Measurements from ENCODE around the gene TMEM132C. TPM values are rescaled to one million over a fixed set of nuclear protein-coding genes. Genes with fewer than 3 reads are reported as not detected.

TMEM132C gene
- total RNA-seq, 1 experiment from 2014 or later = not detected

- no peaks in the 10 kb centered on the region for H3F3A ChIP-seq (ENCODE audit: low read length, unreplicated experiment)
- no peak overlapping the region for H3K4me2 ChIP-seq (ENCODE audit: low read length)
- BruUV-seq (replicated peaks) = no TSS peak
- no peaks in the 10 kb centered on the region for H3K79me2 ChIP-seq (ENCODE audit: low read length)
- no peaks in the 10 kb centered on the region for H4K20me1 ChIP-seq (ENCODE audit: low read length)
- H3K9me3 ChIP-seq (ENCODE audit: low read length) = no peaks in the 10 kb centered on the region; the same call in 1 of the 2 replicates
- H3K9me2 ChIP-seq (replicated peaks; ENCODE audit: low read length) = no peaks in the 10 kb centered on the region
- TF ChIP-seq CTCF (conservative IDR thresholded peaks at IDR 0.05; ENCODE audit: low read depth, low read length) (no peak), EZH2 (IDR thresholded peaks at IDR 0.05; ENCODE audit: low read length, unreplicated experiment) (no peak)
- peaks cover 25% of the 10 kb centered on the region; the same call in 1 of the 2 replicates for H3K27me3 ChIP-seq (ENCODE audit: low read length)
- intact Hi-C loops (cut with micrococcal nuclease) = no loop called here
- H3K36me3 ChIP-seq (ENCODE audit: low read depth, low read length) = no peaks in the 10 kb centered on the region
- ATAC-seq (no peak), DNase-seq (no peak)
- ChIA-PET CTCF (no interaction called here), POLR2A (ENCODE audit: unreplicated experiment) (no interaction called here)
- H3K4me1 ChIP-seq (ENCODE audit: insufficient read depth, low read length) = no peaks in the 10 kb centered on the region
- no peak overlapping the region for H2AFZ ChIP-seq (ENCODE audit: low read length)
- H3K4me3 ChIP-seq (ENCODE audit: low read length) = no peak overlapping the region
- no peak overlapping the region for H3K27ac ChIP-seq (ENCODE audit: low read length)
- no peak overlapping the region for H3K9ac ChIP-seq (ENCODE audit: low read length)
Measured at GRCh38 chr12:128699106-128699505, 432.1 kb downstream of the TMEM132C start.

- no peak overlapping the region for H3K4me3 ChIP-seq (ENCODE audit: low read length)
- peaks cover 38% of the 10 kb centered on the region for H3K27me3 ChIP-seq (ENCODE audit: low read length)
- no peaks in the 10 kb centered on the region for H4K20me1 ChIP-seq (ENCODE audit: low read length)
- ATAC-seq (no peak), DNase-seq (no peak)
- ChIA-PET POLR2A (ENCODE audit: unreplicated experiment) (no interaction called here), CTCF (no interaction called here)
- H3K4me2 ChIP-seq (ENCODE audit: low read length) = no peak overlapping the region
- no peaks in the 10 kb centered on the region for H3K79me2 ChIP-seq (ENCODE audit: low read length)
- H3K36me3 ChIP-seq (ENCODE audit: low read depth, low read length) = no peaks in the 10 kb centered on the region
- H2AFZ ChIP-seq (ENCODE audit: low read length) = no peak overlapping the region
- H3K9me2 ChIP-seq (replicated peaks; ENCODE audit: low read length) = no peaks in the 10 kb centered on the region
- BruUV-seq (replicated peaks) = no TSS peak
- H3F3A ChIP-seq (ENCODE audit: low read length, unreplicated experiment) = no peaks in the 10 kb centered on the region
- H3K9me3 ChIP-seq (ENCODE audit: low read length) = no peaks in the 10 kb centered on the region; the same call in 1 of the 2 replicates
- no peak overlapping the region for H3K27ac ChIP-seq (ENCODE audit: low read length)
- intact Hi-C loops (cut with micrococcal nuclease) = no loop called here
- no peak overlapping the region for H3K9ac ChIP-seq (ENCODE audit: low read length)
- TF ChIP-seq CTCF (conservative IDR thresholded peaks at IDR 0.05; ENCODE audit: low read depth, low read length) (no peak), EZH2phosphoT487 (IDR thresholded peaks at IDR 0.05; ENCODE audit: borderline replicate concordance, low read length) (no peak), EZH2 (IDR thresholded peaks at IDR 0.05; ENCODE audit: low read length, unreplicated experiment) (no peak)
- no peaks in the 10 kb centered on the region for H3K4me1 ChIP-seq (ENCODE audit: insufficient read depth, low read length)
Measured at GRCh38 chr12:128702371-128702770, 435.4 kb downstream of the TMEM132C start.

GRCh38 chr12:128705140-128705539 lies 438.2 kb downstream of the TMEM132C start:
- no peaks in the 10 kb centered on the region for H3K9me3 ChIP-seq (ENCODE audit: low read length)
- no peaks in the 10 kb centered on the region for H3K9me2 ChIP-seq (replicated peaks; ENCODE audit: low read length)
- no peaks in the 10 kb centered on the region for H3K79me2 ChIP-seq (ENCODE audit: low read length)
- H3K4me1 ChIP-seq (ENCODE audit: insufficient read depth, low read length) = no peaks in the 10 kb centered on the region
- H3F3A ChIP-seq (ENCODE audit: low read length, unreplicated experiment) = no peaks in the 10 kb centered on the region
- peaks cover 42% of the 10 kb centered on the region for H3K27me3 ChIP-seq (ENCODE audit: low read length)
- BruUV-seq (replicated peaks) = no TSS peak
- no peak overlapping the region for H2AFZ ChIP-seq (ENCODE audit: low read length)
- no peak for TF ChIP-seq CTCF (conservative IDR thresholded peaks at IDR 0.05; ENCODE audit: low read depth, low read length)
- no peak for TF ChIP-seq EZH2 (IDR thresholded peaks at IDR 0.05; ENCODE audit: low read length, unreplicated experiment)
- TF ChIP-seq EZH2phosphoT487 (IDR thresholded peaks at IDR 0.05; ENCODE audit: borderline replicate concordance, low read length) = no peak
- H3K27ac ChIP-seq (ENCODE audit: low read length) = no peak overlapping the region
- intact Hi-C loops (cut with micrococcal nuclease) = no loop called here
- ChIA-PET POLR2A (ENCODE audit: unreplicated experiment) (no interaction called here), CTCF (no interaction called here)
- no peak overlapping the region for H3K4me2 ChIP-seq (ENCODE audit: low read length)
- ATAC-seq = no peak
- no peaks in the 10 kb centered on the region for H4K20me1 ChIP-seq (ENCODE audit: low read length)
- H3K4me3 ChIP-seq (ENCODE audit: low read length) = no peak overlapping the region
- DNase-seq = no peak
- no peak overlapping the region for H3K9ac ChIP-seq (ENCODE audit: low read length)
- H3K36me3 ChIP-seq (ENCODE audit: low read depth, low read length) = no peaks in the 10 kb centered on the region
